ENCODE measurements around the gene SURF6. TPM values are rescaled to one million over a fixed set of nuclear protein-coding genes. Genes with fewer than 3 reads are reported as not detected.
A peak's percentile ranks its signal among the peaks of the same experiment; 100 is the strongest.
"Not testable (repeated sequence)": the region's sequence is repeated elsewhere in the genome, so short reads cannot be mapped to it uniquely, and the experiment has no call there.

Gene SURF6
- total RNA-seq, 1 donor from 2014 or later, result 15.0 TPM

DNA sequence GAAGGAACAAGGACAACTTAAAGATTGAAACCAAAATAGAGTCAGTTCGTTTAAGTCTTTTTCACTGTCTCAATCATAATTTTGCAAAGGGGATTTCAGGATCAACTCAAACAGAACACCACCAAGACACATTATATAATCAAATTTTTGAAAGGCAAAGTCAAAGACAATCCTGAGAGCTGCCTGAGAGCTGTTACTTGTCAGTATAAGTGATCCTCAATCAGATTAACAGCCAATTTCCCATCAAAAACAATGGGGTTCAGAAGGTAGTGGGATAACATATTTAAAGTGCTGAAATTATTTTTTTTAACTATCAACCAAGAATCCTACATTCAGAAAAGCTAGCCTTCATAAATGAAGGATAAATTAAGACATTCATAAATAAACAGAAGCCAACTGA is 41.7 kb downstream of the SURF6 start:
- peaks cover 10% of the 10 kb centered on the region for H3K9me3 Mint-ChIP-seq (ENCODE audit: unreplicated experiment)

DNA sequence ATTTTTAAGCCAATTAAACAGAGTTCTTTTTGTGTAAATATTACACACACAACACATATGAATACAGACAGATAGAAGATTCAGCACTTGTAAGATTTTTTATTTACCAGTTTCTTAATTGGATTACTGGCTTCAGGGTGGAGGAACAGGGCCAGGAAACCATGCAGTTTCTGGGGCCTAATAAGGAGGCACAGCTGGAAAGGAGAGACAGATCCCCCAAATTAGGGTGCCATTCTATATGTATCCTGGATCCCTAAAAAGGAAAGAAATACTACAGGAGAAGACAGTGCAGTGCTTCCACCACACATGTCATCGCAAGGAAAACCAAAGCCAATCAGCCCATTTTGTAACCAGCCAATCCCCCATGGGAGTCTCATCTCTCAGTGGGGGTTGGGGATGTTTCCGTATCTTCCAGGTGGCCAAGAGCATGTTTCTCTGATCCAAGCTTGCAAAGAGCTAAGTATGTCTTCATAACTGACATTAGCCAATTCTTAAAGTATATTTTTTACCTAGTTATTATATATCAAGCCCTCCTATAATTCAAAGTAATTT is 45.2 kb downstream of the SURF6 start:
- Mint-ChIP-seq H3K9me3 (ENCODE audit: unreplicated experiment) (peaks cover 10% of the 10 kb centered on the region), H3K4me3 (ENCODE audit: unreplicated experiment) (no peak overlapping the region), H3K36me3 (ENCODE audit: unreplicated experiment) (peaks cover 21% of the 10 kb centered on the region), H3K27ac (ENCODE audit: unreplicated experiment) (no peak overlapping the region), H3K4me1 (ENCODE audit: low read depth, unreplicated experiment) (no peaks in the 10 kb centered on the region), H3K27me3 (ENCODE audit: unreplicated experiment) (peaks cover 3% of the 10 kb centered on the region)
- TF ChIP-seq, protein P1, sequence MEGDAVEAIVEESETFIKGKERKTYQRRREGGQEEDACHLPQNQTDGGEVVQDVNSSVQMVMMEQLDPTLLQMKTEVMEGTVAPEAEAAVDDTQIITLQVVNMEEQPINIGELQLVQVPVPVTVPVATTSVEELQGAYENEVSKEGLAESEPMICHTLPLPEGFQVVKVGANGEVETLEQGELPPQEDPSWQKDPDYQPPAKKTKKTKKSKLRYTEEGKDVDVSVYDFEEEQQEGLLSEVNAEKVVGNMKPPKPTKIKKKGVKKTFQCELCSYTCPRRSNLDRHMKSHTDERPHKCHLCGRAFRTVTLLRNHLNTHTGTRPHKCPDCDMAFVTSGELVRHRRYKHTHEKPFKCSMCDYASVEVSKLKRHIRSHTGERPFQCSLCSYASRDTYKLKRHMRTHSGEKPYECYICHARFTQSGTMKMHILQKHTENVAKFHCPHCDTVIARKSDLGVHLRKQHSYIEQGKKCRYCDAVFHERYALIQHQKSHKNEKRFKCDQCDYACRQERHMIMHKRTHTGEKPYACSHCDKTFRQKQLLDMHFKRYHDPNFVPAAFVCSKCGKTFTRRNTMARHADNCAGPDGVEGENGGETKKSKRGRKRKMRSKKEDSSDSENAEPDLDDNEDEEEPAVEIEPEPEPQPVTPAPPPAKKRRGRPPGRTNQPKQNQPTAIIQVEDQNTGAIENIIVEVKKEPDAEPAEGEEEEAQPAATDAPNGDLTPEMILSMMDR (IDR thresholded peaks at IDR 0.05; ENCODE audit: partially characterized antibody, unreplicated experiment), result no peak
- peak; percentile 60 for DNase-seq

More for the DNA sequence above, 41.7 kb downstream of the SURF6 start:
- TF ChIP-seq, protein P1 (IDR thresholded peaks at IDR 0.05; ENCODE audit: partially characterized antibody, unreplicated experiment), result no peak
- Mint-ChIP-seq H3K27me3 (ENCODE audit: unreplicated experiment) (no peaks in the 10 kb centered on the region), H3K4me3 (ENCODE audit: unreplicated experiment) (no peak overlapping the region), H3K27ac (ENCODE audit: unreplicated experiment) (no peak overlapping the region), H3K4me1 (ENCODE audit: low read depth, unreplicated experiment) (no peaks in the 10 kb centered on the region), H3K36me3 (ENCODE audit: unreplicated experiment) (peaks cover 22% of the 10 kb centered on the region)
- no peak for DNase-seq

- peaks cover 2% of the 10 kb centered on the region for H3K9me3 Mint-ChIP-seq (ENCODE audit: unreplicated experiment)
- H3K27ac Mint-ChIP-seq (ENCODE audit: unreplicated experiment), result no peak overlapping the region
- H3K4me1 Mint-ChIP-seq (ENCODE audit: low read depth, unreplicated experiment), result no peaks in the 10 kb centered on the region
- H3K27me3 Mint-ChIP-seq (ENCODE audit: unreplicated experiment), result peaks cover 3% of the 10 kb centered on the region
- DNase-seq, result no peak
- H3K36me3 Mint-ChIP-seq (ENCODE audit: unreplicated experiment), result no peaks in the 10 kb centered on the region
- TF ChIP-seq, protein P1 (IDR thresholded peaks at IDR 0.05; ENCODE audit: partially characterized antibody, unreplicated experiment), result no peak
- H3K4me3 Mint-ChIP-seq (ENCODE audit: unreplicated experiment), result no peak overlapping the region
These were observed 49.5 kb downstream of the SURF6 start for GRCh38 chr9:133286523-133286922.

DNA sequence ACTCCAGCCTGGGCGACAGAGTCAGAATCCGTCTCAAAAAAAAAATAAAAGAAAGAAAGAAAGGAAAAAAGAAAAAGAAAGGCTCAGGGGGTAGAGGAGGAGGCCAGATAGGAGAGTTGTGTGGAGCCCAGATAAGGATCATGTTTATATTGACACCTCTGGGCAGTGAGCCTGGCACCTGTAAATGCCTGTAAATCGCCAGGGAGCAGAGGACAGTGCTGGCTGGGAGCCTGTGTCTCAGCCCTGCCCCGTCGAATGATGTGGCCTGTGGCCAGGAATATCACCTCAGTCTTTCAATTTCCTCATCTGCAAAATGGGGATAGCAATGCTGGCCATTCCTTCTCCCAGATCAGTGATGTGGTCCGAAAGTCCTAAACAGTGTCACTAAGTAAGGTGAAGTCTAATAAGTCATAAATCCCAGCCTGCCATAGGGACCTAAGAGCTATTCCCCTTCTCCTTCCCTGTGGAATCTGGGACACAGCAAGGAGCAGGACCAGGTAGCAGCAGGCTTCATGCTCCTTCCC is 50.7 kb downstream of the SURF6 start:
- Mint-ChIP-seq H3K27me3 (ENCODE audit: unreplicated experiment) (peaks cover 3% of the 10 kb centered on the region), H3K27ac (ENCODE audit: unreplicated experiment) (no peak overlapping the region), H3K4me1 (ENCODE audit: low read depth, unreplicated experiment) (no peaks in the 10 kb centered on the region), H3K36me3 (ENCODE audit: unreplicated experiment) (no peaks in the 10 kb centered on the region), H3K4me3 (ENCODE audit: unreplicated experiment) (no peak overlapping the region), H3K9me3 (ENCODE audit: unreplicated experiment) (peaks cover 2% of the 10 kb centered on the region)
- TF ChIP-seq, protein P1 (IDR thresholded peaks at IDR 0.05; ENCODE audit: partially characterized antibody, unreplicated experiment), result no peak
- no peak for DNase-seq

- TF ChIP-seq, protein P1 (IDR thresholded peaks at IDR 0.05; ENCODE audit: partially characterized antibody, unreplicated experiment), result no peak
- no peaks in the 10 kb centered on the region for H3K36me3 Mint-ChIP-seq (ENCODE audit: unreplicated experiment)
- no peaks in the 10 kb centered on the region for H3K9me3 Mint-ChIP-seq (ENCODE audit: unreplicated experiment)
- H3K4me3 Mint-ChIP-seq (ENCODE audit: unreplicated experiment), result no peak overlapping the region
- no peaks in the 10 kb centered on the region for H3K4me1 Mint-ChIP-seq (ENCODE audit: low read depth, unreplicated experiment)
- H3K27ac Mint-ChIP-seq (ENCODE audit: unreplicated experiment), result no peak overlapping the region
- peaks cover 3% of the 10 kb centered on the region for H3K27me3 Mint-ChIP-seq (ENCODE audit: unreplicated experiment)
- DNase-seq, result no peak
These were observed 51.6 kb downstream of the SURF6 start for GRCh38 chr9:133284362-133284761.

DNA sequence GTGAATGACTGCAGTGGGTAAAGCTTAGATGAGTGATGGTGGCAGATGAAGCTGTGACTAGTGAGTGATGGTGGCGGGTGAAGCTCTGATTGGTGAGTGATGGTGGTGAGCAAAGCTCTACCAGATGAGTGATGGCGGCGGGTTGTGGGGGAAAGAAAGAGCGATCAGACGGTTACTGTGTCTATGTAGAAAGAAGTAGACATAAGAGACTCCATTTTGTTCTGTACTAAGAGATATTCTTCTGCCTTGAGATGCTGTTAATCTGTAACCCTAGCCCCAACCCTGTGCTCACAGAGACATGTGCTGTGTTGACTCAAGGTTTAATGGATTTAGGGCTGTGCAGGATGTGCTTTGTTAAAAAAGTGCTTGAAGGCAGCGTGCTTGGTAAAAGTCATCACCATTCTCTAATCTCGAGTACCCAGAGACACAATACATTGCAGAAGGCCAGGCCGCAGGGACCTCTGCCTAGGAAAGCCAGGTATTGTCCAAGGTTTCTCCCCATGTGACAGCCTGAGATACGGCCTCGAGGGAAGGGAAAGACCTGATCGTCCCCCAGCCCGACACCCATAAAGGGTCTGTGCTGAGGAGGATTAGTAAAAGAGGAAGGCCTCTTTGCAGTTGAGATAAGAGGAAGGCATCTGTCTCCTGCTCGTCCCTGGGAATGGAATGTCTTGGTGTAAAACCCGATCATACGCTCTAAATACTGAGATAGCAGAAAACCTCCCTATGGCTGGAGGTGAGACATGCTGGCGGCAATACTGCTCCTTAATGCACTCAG is 52.5 kb downstream of the SURF6 start:
- not testable (repeated sequence) for H3K36me3 Mint-ChIP-seq (ENCODE audit: unreplicated experiment); H3K9me3 Mint-ChIP-seq (ENCODE audit: unreplicated experiment); H3K4me1 Mint-ChIP-seq (ENCODE audit: low read depth, unreplicated experiment); H3K27me3 Mint-ChIP-seq (ENCODE audit: unreplicated experiment); DNase-seq; H3K4me3 Mint-ChIP-seq (ENCODE audit: unreplicated experiment); H3K27ac Mint-ChIP-seq (ENCODE audit: unreplicated experiment)
